Neutrophil (primary cell): ENCODE measurements around the gene AVEN.
A peak's percentile ranks its signal among the peaks of the same experiment; 100 is the strongest.

Experiments used
- H3K27ac ChIP-seq: fragments of 200-600 bp; sonication (generic); 2 replicates; pipeline ENCODE4 v1.5.1; 2016; ENCODE audit warnings: mild to moderate bottlenecking, moderate library complexity
- H3K27me3 ChIP-seq: fragments of 200-600 bp; sonication (generic); 2 replicates; pipeline ENCODE4 v1.6.0; 2016; ENCODE audit warnings: mild to moderate bottlenecking
- H3K36me3 ChIP-seq: fragments of 200-600 bp; sonication (generic); 2 replicates; pipeline ENCODE4 v1.5.1; 2017
- H3K4me1 ChIP-seq, 2 experiments: fragments of 200-600 bp in 1 of 2; sonication (generic) in 1 of 2; 1 replicate in 1 of 2; 2 replicates in 1 of 2; pipeline versions ENCODE4 v1.5.1 to v1.6.1; 2013 to 2016; ENCODE audit warnings: low read depth in 1 of 2, low read length in 1 of 2, mild to moderate bottlenecking in 1 of 2, moderate library complexity in 1 of 2; ENCODE audit not compliant: control insufficient read depth in 1 of 2, insufficient read depth in 1 of 2
- H3K4me3 ChIP-seq, 2 experiments: fragments of 200-600 bp in 1 of 2; sonication (generic) in 1 of 2; 1 replicate in 1 of 2; 2 replicates in 1 of 2; pipeline ENCODE4 v1.5.1; 2013 to 2016; ENCODE audit warnings: low read depth in 1 of 2, low read length in 1 of 2, mild to moderate bottlenecking in 1 of 2, moderate library complexity in 1 of 2
- H3K9me3 ChIP-seq: fragments of 200-600 bp; sonication (generic); 2 replicates; pipeline ENCODE4 v1.5.1; 2016
- TF ChIP-seq, protein P1 (sequence below): fragments of 200-600 bp; sonication (generic); IDR thresholded peaks from 2 replicates; pipeline ENCODE4 v1.5.1; 2016; ENCODE audit warnings: antibody characterized with exemption

The AVEN gene, protein sequence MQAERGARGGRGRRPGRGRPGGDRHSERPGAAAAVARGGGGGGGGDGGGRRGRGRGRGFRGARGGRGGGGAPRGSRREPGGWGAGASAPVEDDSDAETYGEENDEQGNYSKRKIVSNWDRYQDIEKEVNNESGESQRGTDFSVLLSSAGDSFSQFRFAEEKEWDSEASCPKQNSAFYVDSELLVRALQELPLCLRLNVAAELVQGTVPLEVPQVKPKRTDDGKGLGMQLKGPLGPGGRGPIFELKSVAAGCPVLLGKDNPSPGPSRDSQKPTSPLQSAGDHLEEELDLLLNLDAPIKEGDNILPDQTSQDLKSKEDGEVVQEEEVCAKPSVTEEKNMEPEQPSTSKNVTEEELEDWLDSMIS

GRCh38 chr15:34038871-34039789 is at the start of gene AVEN:
TSS of gene AVEN (minus strand) at chr15:34039204. CDS start at chr15:34039046, 158 bp downstream.
- Histone ChIP-seq H3K27me3 (peaks cover 44% of the 10 kb centered on the region), H3K36me3 (no peaks in the 10 kb centered on the region), H3K9me3 (no peaks in the 10 kb centered on the region), H3K4me3 (peak within 1 kb of the TSS; percentile 68 to 70), H3K4me1 (peaks cover 14% of the 10 kb centered on the region in 2 experiments), H3K27ac (peak within 1 kb of the TSS; percentile 62)
- TF ChIP-seq, protein P1, sequence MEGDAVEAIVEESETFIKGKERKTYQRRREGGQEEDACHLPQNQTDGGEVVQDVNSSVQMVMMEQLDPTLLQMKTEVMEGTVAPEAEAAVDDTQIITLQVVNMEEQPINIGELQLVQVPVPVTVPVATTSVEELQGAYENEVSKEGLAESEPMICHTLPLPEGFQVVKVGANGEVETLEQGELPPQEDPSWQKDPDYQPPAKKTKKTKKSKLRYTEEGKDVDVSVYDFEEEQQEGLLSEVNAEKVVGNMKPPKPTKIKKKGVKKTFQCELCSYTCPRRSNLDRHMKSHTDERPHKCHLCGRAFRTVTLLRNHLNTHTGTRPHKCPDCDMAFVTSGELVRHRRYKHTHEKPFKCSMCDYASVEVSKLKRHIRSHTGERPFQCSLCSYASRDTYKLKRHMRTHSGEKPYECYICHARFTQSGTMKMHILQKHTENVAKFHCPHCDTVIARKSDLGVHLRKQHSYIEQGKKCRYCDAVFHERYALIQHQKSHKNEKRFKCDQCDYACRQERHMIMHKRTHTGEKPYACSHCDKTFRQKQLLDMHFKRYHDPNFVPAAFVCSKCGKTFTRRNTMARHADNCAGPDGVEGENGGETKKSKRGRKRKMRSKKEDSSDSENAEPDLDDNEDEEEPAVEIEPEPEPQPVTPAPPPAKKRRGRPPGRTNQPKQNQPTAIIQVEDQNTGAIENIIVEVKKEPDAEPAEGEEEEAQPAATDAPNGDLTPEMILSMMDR, result no peak

DNA sequence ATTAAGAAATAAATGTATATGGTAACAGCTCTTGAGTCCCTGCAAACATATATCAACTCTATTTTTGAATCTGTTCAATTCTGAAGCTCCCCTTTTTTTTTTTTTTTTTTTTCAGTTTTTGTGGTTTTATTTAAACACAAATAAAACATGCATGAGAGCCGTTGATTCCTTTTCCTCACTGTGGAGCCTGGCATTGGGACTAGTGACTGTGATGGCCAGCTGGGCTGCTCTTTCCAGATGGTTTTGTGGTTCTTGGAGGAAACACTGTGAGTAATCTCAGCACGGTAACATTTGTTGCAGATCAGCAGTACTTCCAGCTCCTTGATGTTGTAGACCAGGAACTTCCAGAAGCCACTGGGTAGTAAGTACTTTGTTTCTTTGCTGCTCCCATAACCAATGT is 46.7 kb upstream of the AVEN start:
- Histone ChIP-seq H3K4me3 (no peak overlapping the region), H3K27me3 (no peaks in the 10 kb centered on the region), H3K4me1 (no peaks in the 10 kb centered on the region), H3K36me3 (peaks cover 78% of the 10 kb centered on the region), H3K27ac (no peak overlapping the region), H3K9me3 (no peaks in the 10 kb centered on the region)
- TF ChIP-seq, protein P1, result no peak

GRCh38 chr15:34084086-34084485 is 45.1 kb upstream of the AVEN start:
- Histone ChIP-seq H3K4me1 (no peaks in the 10 kb centered on the region), H3K36me3 (peaks cover 67% of the 10 kb centered on the region), H3K27ac (no peak overlapping the region), H3K9me3 (no peaks in the 10 kb centered on the region), H3K4me3 (no peak overlapping the region), H3K27me3 (no peaks in the 10 kb centered on the region)
- TF ChIP-seq, protein P1, result no peak

DNA sequence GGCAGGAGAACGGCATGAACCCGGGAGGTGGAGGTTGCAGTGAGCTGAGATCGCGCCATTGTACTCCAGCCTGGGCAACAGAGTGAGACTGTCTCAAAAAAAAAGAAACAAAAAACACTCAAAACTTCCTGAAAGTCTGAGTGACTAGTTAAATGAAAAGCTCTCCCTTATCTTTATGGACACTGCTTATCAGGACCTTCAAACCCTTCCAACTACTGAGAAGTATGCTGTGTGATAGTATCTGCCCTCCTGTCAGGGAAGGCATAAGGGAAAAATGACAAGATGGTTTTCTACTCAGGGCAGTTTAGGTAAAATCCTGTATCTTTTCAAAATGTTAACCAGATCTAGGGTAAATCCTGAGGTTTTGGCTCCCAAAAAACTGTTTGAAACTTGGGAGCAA is 40.9 kb upstream of the AVEN start:
- TF ChIP-seq, protein P1, result no peak
- H3K27me3 ChIP-seq, result no peaks in the 10 kb centered on the region
- no peak overlapping the region for H3K27ac ChIP-seq
- H3K9me3 ChIP-seq, result no peaks in the 10 kb centered on the region
- no peak overlapping the region for H3K4me3 ChIP-seq
- H3K4me1 ChIP-seq, result no peaks in the 10 kb centered on the region
- peaks cover 26% of the 10 kb centered on the region for H3K36me3 ChIP-seq

DNA sequence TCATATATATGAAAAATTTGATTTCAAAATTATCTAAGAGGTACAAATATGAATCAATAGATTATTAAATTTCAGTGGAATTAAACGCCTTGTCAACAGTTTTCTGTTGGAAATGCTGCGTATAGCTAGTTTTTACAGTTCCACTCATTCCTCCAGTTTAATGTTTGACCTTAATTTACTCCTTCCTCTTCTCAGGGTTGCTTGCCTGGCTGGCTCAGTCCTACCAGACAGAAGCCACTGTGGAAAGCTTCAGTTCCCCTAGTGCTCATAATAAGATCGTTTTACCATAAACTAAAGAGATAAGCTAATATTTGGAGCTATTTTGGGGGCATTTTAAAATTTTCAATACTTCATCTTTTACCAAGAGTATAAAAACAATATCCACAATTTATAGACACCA is 39.9 kb upstream of the AVEN start:
- H3K36me3 ChIP-seq, result peaks cover 16% of the 10 kb centered on the region
- TF ChIP-seq, protein P1, result no peak
- no peak overlapping the region for H3K27ac ChIP-seq
- H3K4me1 ChIP-seq, result no peaks in the 10 kb centered on the region
- H3K9me3 ChIP-seq, result no peaks in the 10 kb centered on the region
- no peak overlapping the region for H3K4me3 ChIP-seq
- no peaks in the 10 kb centered on the region for H3K27me3 ChIP-seq
